ENCODE data around the gene ITIH4.

The ITIH4 gene

DNA sequence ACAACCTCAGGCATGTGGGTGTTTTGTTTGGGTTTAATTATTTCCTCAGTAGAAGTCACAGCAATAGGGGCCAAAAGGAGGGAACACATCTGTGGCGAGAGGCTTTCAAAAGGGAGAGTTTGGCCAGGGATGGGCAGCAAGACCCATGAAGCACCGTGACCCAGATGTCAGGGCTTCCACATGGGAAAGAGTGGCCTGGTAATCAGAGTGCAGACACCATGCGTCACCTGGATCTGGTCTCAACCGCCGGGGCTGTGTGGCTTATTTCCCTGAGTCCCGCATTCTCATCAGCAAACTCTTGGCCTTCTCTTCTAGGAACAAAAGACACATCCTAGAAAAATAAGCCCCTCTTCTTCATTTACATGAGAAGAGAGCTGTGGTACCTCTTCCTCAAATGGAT, 16.8 kb upstream of the ITIH4 start:
- POLR2A ChIA-PET: no interaction called here
- DNase-seq (ENCODE audit: extremely low spot score): no peak
- CTCF ChIA-PET: interaction anchor here (1.4 kb wide), 1 partner anchor 26 kb away, joined by 7 read pairs; no protein-coding TSS in a partner anchor
- no peak for TF ChIP-seq TARDBP (IDR thresholded peaks at IDR 0.05)
- no peak for TF ChIP-seq BHLHE40 (IDR thresholded peaks at IDR 0.05; ENCODE audit: borderline replicate concordance)
- no peak for TF ChIP-seq ZNF384 (IDR thresholded peaks at IDR 0.05)
- no peak for TF ChIP-seq HDGF (IDR thresholded peaks at IDR 0.05; ENCODE audit: borderline replicate concordance)
- TF ChIP-seq PKNOX1 (IDR thresholded peaks at IDR 0.05): no peak
- no peak for TF ChIP-seq ARNT (IDR thresholded peaks at IDR 0.05)
- TF ChIP-seq CTBP1 (IDR thresholded peaks at IDR 0.05; ENCODE audit: borderline replicate concordance): no peak
- no peak for TF ChIP-seq L3MBTL2 (conservative IDR thresholded peaks at IDR 0.05)
- no peak for TF ChIP-seq NFRKB (IDR thresholded peaks at IDR 0.05)
- no peak for TF ChIP-seq SP1 (IDR thresholded peaks at IDR 0.05)
- TF ChIP-seq SUZ12 (IDR thresholded peaks at IDR 0.05): no peak
- no peak for TF ChIP-seq LEF1 (IDR thresholded peaks at IDR 0.05; ENCODE audit: borderline replicate concordance)
- no peak for TF ChIP-seq ELF4 (IDR thresholded peaks at IDR 0.05)
- TF ChIP-seq FOXA1 (IDR thresholded peaks at IDR 0.05): no peak

- no peak for DNase-seq (ENCODE audit: extremely low spot score)
- POLR2A ChIA-PET: no interaction called here
- CTCF ChIA-PET: interaction anchor here (0.6 kb wide), 1 partner anchor 121 kb away, joined by 9 read pairs; no protein-coding TSS in a partner anchor
- TF ChIP-seq BHLHE40 (IDR thresholded peaks at IDR 0.05; ENCODE audit: borderline replicate concordance) (no peak), FOXM1 (IDR thresholded peaks at IDR 0.05; ENCODE audit: borderline replicate concordance) (no peak), ARNT (IDR thresholded peaks at IDR 0.05) (no peak), CTBP1 (IDR thresholded peaks at IDR 0.05; ENCODE audit: borderline replicate concordance) (no peak), ZNF384 (IDR thresholded peaks at IDR 0.05) (no peak), PKNOX1 (IDR thresholded peaks at IDR 0.05) (no peak), L3MBTL2 (conservative IDR thresholded peaks at IDR 0.05) (no peak), TARDBP (IDR thresholded peaks at IDR 0.05) (no peak), FOXK2 (IDR thresholded peaks at IDR 0.05) (no peak), HDGF (IDR thresholded peaks at IDR 0.05; ENCODE audit: borderline replicate concordance) (no peak), ELF4 (IDR thresholded peaks at IDR 0.05) (no peak), FOXA1 (IDR thresholded peaks at IDR 0.05) (no peak), SUZ12 (IDR thresholded peaks at IDR 0.05) (no peak)
Measured at GRCh38 chr3:52846432-52846965, 16.0 kb upstream of the ITIH4 start.

GRCh38 chr3:52845691-52846431, 15.4 kb upstream of the ITIH4 start:
- POLR2A ChIA-PET: interaction anchor here (0.8 kb wide), 1 partner anchor 9 kb away, joined by 3 read pairs; no protein-coding TSS in a partner anchor
- CTCF ChIA-PET: interaction anchor here (0.6 to 1.0 kb wide), 4 partner anchors 10 to 120 kb away, joined by 3 to 9 read pairs (median 4); no protein-coding TSS in a partner anchor
- TF ChIP-seq NFRKB (IDR thresholded peaks at IDR 0.05): no peak
- TF ChIP-seq SP1 (IDR thresholded peaks at IDR 0.05): no peak
- no peak for DNase-seq (ENCODE audit: extremely low spot score)

GRCh38 chr3:52845157-52845556, 14.7 kb upstream of the ITIH4 start:
- CTCF ChIA-PET: interaction anchor here (0.6 to 1.0 kb wide), 2 partner anchors 9 to 37 kb away, joined by 3 to 4 read pairs; no protein-coding TSS in a partner anchor
- TF ChIP-seq SP1 (IDR thresholded peaks at IDR 0.05) (no peak), ELF4 (IDR thresholded peaks at IDR 0.05) (no peak), LEF1 (IDR thresholded peaks at IDR 0.05; ENCODE audit: borderline replicate concordance) (no peak), L3MBTL2 (conservative IDR thresholded peaks at IDR 0.05) (no peak), PKNOX1 (IDR thresholded peaks at IDR 0.05) (no peak), FOXA1 (IDR thresholded peaks at IDR 0.05) (no peak), CTBP1 (IDR thresholded peaks at IDR 0.05; ENCODE audit: borderline replicate concordance) (no peak), ZNF384 (IDR thresholded peaks at IDR 0.05) (no peak), TARDBP (IDR thresholded peaks at IDR 0.05) (no peak), FOXK2 (IDR thresholded peaks at IDR 0.05) (no peak), FOXM1 (IDR thresholded peaks at IDR 0.05; ENCODE audit: borderline replicate concordance) (no peak), NFRKB (IDR thresholded peaks at IDR 0.05) (no peak), SUZ12 (IDR thresholded peaks at IDR 0.05) (no peak), BHLHE40 (IDR thresholded peaks at IDR 0.05; ENCODE audit: borderline replicate concordance) (no peak), HDGF (IDR thresholded peaks at IDR 0.05; ENCODE audit: borderline replicate concordance) (no peak), ARNT (IDR thresholded peaks at IDR 0.05) (no peak)
- no peak for DNase-seq (ENCODE audit: extremely low spot score)
- POLR2A ChIA-PET: no interaction called here

DNA sequence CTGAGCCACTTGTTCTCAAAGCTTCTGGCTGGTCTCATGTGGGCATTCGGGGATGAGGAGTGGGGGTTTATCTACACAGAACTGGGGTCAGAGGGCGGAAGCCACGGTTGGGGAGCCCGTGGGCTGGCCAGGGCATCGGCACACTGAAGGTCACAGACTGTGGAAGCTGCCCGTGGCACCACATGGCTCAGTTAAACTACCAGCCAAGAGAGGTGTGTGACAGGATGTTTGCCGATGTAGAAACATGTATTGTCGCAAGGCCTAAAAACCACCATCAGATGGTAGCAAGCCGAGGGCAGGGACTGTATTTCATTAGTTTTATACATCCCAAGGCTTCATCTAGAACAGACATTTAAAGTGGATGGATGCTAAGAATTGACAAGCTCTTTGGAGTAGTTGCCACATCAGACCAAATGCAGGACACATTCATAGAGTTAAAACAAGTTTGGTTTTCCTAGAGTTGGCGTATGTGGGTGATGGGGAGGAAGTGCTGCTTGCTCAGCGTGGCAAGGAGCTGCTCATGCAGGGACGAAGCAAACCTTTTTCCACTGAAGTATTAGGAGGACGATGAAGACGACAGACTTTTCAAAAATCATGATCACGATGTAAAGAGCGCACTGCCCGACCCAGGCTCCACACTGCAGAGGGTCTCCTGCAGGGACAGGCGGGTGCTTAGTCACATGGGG, 14.0 kb upstream of the ITIH4 start:
- DNase-seq (ENCODE audit: extremely low spot score): no peak
- ChIA-PET POLR2A (no interaction called here), CTCF (no interaction called here)
- TF ChIP-seq BHLHE40 (IDR thresholded peaks at IDR 0.05; ENCODE audit: borderline replicate concordance) (no peak), HDGF (IDR thresholded peaks at IDR 0.05; ENCODE audit: borderline replicate concordance) (no peak), FOXM1 (IDR thresholded peaks at IDR 0.05; ENCODE audit: borderline replicate concordance) (no peak), SP1 (IDR thresholded peaks at IDR 0.05) (no peak), SUZ12 (IDR thresholded peaks at IDR 0.05) (no peak), ELF4 (IDR thresholded peaks at IDR 0.05) (no peak), PKNOX1 (IDR thresholded peaks at IDR 0.05) (no peak), CTBP1 (IDR thresholded peaks at IDR 0.05; ENCODE audit: borderline replicate concordance) (no peak), LEF1 (IDR thresholded peaks at IDR 0.05; ENCODE audit: borderline replicate concordance) (no peak), TARDBP (IDR thresholded peaks at IDR 0.05) (no peak), ARNT (IDR thresholded peaks at IDR 0.05) (no peak), L3MBTL2 (conservative IDR thresholded peaks at IDR 0.05) (no peak), ZNF384 (IDR thresholded peaks at IDR 0.05) (no peak), NFRKB (IDR thresholded peaks at IDR 0.05) (no peak), FOXA1 (IDR thresholded peaks at IDR 0.05) (no peak), FOXK2 (IDR thresholded peaks at IDR 0.05) (no peak)
